ENCODE data around the gene RASEF.

Gene RASEF

GRCh38 chr9:83047839-83048775, 14.8 kb downstream of the RASEF start:
- DNase-seq = no peak

- no peak for DNase-seq
Observed at GRCh38 chr9:83043597-83043996, 19.3 kb downstream of the RASEF start.

DNA sequence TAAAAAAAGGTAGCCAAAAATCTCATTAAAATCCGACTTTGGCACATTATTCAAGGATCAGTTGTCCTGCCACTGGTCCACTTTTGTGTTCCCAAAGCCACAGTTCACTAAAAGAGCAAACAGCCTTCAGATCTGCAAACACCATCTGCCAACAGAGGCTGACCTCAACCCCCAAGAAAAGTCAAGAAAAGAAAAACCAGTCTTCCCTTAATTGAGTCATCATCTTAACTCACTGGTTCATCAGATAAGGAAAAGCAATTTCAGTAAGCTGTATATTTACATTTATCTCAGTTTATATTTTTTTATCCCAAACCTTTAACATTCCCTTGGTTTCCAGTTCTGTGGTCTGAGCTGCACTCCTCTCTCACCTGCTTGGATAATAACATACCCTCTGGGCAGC, 21.2 kb downstream of the RASEF start:
- DNase-seq = no peak

DNA sequence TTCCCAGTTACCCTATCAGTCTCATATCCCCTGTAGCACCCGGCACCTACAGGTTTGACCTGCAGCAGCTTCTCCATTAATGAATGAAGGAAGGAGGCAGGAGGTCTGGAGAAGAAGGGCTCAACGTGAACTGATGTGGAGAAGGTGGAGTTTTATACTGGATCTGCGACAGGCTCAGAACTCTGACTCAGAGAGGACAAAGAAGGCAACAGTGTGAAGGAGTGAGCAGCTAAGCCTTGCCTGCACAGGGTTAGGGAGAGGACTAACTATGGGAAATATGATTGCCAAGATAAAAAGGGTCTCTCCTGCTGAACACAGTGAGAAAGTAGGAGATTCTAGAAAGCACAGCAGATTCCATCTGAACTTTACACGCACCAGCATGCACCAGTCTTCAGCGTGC, 23.6 kb downstream of the RASEF start:
- DNase-seq = no peak

DNA sequence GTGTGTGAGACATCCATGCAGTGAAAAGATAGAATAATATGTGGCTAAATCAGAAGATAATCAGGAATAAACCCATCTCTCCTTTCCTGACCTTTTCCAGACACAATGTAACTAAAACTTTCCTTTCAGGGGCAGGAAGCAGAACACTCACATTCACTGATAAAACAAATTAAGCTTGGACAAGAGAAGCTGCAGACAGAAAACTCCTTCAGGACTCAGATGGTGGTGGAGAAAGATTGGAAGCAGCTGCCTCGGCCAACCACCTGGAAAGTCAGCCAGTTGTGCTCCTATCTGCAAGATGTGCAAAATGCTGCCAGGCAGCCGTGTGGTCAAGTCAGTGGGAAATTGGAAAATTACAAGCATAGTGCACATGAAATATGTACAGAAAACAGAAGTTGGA, 26.9 kb downstream of the RASEF start:
- no peak for DNase-seq

DNA sequence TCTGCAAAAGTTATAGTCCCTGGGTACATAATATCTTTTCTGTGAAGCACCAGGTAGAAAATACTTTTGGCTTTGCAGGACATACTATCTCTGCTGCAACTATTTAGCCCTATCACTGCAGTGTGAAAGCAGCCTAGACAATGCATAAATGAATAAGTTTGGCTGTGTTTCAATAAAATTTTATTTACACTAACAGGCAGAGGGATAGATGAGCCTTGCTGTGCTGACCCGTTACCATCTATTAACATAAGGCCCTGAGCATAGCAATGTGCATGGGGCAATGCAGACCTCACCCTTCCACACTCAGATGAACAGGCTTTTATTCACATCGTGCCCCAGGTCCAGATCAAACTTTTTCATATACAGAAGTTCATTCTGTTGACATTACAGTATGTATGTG, 27.8 kb downstream of the RASEF start:
- DNase-seq = no peak

DNA sequence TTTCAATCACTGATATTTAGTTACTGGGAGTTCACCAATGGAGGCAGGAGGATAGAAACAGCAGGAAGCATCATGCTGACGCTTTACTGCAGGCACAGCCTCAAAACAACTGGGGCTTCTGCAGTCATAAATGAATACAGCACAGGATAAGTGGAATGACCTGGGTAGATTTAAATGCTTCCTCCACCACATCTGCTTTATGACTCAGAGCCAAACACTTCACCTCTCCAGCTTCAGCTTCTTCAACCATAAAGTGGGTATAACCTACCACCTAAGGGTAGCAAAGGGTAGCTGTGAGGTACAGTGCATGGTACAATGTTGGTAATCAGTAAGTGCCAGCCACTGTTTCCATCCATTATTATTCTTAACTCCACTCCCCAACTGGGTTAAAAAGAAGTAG, 28.4 kb downstream of the RASEF start:
- DNase-seq = peak; percentile 26

DNA sequence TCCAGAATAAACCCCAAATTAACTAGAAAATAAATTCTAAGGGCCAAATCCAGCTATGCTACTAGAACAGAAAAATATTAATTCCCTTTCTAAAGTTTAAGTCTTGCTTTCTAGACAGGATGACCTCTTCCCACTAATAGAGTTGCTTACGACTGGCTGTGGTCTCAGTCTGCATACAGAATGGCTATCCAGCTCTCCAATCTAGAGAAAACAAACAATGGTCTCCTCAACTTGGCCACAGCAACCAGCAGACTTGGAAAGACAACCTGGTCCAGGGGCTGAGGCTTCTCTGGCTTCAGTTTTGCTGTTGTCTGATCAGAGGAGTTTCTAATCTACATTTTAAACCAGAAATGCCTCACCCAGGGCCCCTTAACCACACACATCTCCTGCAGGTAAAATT, 28.9 kb downstream of the RASEF start:
- no peak for DNase-seq

GRCh38 chr9:83032065-83032625, 30.8 kb downstream of the RASEF start:
- no peak for DNase-seq

GRCh38 chr9:83030391-83031107, 32.4 kb downstream of the RASEF start:
- no peak for DNase-seq

DNA sequence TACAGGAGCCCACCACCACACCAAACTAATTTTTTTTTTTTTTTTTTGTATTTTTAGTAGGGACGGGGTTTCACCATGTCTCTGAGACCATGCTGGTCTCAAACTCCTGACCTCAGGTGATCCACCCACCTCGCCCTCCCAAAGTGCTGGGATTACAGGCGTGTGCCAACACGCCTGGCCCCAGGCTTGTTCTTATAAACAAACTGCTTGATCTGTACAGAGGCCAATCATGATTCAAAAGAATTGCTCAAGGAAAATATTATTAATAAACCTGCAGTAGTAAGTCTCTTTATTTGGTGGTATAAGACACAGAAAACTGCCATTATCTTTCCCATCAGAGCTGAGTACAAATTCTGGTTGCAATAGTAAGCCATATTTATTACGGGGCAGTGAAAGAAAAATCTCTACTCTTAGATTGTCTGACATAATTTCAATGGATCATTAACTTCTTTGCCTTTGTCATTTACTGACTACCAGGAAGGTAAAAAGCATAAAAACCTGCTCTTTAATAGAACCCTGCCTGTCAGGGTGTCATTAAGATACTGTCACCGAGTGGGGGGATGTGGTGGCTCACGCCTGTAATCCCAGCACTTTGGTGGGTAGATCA, 33.3 kb downstream of the RASEF start:
- no peak for DNase-seq

DNA sequence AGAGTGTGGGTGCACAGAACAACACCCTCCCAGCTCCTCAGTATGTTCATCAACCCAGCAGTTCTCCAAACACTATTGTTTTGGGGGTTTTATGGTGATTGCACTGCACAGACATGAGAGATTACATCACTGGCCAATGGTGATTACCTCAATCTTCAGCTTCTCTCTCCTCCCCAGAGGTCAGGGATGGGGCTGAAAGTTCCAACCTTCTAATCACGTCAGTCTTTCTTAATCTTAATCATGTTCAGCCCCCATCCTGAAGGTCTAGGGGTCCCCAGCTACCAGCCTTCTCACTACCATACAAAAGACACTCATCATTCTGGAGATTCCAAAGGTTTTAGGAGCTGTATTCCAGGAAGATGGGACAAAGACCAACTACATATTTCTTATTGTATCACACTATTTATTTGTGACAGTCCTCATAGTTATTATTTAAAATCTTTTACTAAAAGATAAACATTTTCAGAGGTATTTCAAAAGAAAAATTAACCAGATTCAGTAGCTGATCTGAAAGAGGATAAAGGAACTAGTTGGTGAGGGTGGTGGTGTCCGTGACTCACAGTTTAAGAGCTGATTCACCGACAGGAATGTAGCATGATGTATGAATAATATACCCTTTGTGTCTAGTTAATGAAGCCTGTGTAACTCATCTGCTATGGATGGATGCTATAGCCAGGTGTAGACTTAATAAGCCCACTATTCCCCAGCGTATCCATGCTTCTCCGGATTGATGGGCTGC, 35.6 kb downstream of the RASEF start:
- DNase-seq = peak; percentile 90

- DNase-seq = no peak
Observed at GRCh38 chr9:83024506-83025125, 38.3 kb downstream of the RASEF start.

DNA sequence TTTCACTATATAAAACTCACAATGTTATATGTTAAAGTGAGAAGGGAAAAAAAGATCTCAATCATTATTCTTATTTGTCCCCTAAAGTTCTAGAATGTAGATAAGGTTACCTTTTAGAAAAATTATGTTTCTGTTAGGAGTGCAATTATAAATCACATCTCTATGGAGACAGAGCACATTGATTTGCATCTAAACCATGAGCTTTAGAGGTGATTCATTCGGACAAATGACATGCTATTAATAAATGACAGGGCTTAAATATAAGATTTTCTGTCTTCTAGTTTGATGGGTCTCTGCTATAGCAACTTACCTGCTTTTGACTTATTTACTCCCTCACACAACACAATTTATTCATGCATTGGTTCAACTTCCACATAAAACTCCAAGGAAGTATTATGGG, 39.8 kb downstream of the RASEF start:
- DNase-seq = no peak

- DNase-seq = no peak
Observed at GRCh38 chr9:83020864-83021263, 42.1 kb downstream of the RASEF start.

DNA sequence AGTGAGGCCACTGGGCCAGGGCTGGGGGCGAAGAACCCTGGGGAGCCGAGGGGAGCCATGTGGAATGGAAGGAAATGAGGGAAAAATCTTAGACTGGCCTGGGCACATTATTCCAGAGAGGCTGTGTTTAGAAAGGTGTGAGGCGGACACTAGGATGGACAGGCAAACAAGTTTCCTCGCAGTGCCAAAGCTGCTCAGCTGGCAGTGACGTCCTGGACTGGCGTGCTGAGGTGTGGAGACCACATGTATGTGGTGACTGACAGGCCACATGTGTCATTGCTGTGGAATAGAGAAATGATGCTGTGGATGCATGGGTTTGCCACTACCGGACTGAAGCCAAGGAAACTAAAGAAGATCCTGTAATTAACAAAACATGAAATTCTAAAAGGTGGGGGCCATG, 42.6 kb downstream of the RASEF start:
- DNase-seq = no peak

- DNase-seq = no peak
Observed at GRCh38 chr9:83019246-83019645, 43.7 kb downstream of the RASEF start.

DNA sequence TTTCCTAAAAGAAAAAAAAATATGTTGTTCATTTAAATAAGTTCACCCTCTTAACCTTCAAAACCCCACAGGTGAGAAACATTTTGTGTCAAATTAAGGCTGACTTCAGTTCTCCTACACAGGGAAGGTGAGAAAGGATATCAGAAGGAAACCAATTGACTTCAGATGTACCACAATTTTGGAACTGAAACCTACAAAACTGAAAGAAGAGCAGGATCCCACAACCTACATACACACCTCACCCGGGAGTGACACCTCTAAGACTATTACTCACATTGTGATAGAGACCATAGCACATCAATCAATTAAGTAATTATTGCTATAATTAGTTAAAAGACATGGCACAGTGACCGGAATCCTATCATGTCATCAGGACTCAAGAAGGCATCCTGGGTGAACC, 47.0 kb downstream of the RASEF start:
- DNase-seq = no peak

DNA sequence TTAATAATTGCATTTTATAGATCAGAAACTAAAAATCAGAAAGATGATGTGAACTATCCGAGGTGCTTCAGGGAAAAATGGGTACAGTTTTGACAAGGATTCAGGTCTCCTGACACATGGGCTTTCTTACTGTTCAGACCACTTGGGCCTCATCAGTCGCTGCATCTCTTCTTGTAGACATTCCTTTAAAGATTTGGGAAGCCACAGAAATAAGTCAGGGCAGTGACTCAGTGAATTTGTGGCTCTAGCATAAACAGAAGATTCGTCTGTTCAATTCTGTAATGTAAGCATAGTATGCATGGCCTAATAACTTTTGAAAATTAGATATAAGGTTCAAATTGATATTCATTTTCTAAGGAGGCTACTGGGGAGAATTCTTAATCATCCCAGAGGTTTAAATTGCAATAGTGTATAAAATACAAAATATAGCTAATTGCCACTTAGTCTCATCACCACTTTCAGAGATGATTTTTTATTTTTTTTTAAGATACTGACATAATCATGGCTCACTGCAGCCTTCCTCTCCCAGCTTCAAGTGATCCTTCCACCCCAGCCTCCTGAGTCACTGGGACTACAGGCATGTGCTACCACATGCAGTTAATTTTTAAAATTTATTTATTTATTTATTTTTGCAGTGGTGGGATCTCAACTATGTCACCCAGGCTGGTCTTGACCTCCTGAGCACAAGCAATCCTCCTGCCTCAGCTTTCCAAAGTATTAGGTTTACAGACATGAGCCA, 48.9 kb downstream of the RASEF start:
- peak; percentile 86 for DNase-seq

- peak; percentile 65 for DNase-seq
Observed at GRCh38 chr9:83012922-83013838, 49.8 kb downstream of the RASEF start.
